ENCODE results near the gene CNIH4.
"Not testable (repeated sequence)": the region's sequence is repeated elsewhere in the genome, so short reads cannot be mapped to it uniquely, and the experiment has no call there.

The CNIH4 gene

DNA sequence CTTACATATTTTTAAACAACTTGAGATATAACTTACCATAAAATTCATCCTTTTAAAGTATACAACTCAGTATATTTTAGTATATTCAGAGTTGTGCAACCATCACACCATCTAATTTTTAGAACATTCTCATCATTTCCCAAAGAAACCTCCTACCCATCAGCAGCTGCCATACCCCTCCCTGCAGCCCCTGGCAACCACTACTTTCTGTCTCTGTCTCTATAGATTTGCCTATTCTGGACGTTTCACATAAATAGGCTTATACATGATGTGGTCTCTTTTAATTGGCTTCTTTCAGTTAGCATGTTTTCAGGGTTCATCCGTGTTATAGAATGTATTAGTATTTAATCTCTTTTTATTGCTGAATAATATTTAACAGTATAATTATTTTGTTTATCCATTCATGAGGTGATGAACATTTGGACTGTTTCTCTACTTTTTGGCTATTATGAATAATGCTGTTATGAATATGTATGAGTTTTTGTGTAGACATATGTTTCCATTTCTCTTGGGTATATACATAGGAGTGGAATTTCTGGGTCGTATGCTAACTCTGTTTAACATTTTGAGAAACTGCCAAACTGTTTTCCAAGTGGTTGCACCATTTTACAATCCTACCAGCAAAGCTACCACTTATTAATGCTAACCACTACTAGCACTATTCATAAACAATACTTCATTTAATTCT lies 48.4 kb downstream of the CNIH4 start:
- no peak for DNase-seq

DNA sequence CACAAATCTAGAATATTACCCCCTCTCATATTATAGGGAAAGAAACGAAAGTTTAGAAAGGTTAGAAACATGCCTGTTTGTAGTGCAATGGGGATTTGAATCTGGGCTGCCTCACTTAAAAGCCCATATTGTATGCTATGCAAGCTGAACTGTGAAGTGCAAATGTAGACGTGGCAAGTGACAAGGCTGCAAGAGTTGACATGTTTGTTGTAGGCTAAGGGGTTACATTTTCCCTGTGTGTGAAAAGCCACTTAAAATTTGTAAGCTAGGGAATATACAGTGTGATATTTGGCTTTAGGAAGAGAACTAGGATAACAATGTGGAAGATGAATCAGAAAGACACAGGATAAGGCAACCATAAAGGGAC lies 48.9 kb downstream of the CNIH4 start:
- no peak for DNase-seq

DNA sequence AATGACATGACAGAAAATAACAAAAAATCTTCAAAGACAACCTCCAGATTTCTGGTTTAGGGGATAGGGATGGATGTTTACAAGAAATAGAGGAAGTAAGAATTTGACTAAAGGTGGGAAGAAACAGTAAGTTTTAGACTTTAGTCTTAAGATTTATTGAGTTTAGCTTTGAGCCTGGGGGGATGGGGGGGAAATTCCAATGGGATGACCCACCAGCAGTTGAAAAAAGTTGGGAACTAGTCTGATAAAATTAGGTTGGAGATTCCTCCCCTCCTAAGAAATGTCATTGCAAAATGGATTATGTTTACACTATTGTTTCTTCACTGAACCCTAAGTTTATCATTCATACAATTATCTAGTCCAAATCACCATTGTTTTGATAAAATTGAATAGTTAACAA lies 49.5 kb downstream of the CNIH4 start:
- DNase-seq, result no peak

DNA sequence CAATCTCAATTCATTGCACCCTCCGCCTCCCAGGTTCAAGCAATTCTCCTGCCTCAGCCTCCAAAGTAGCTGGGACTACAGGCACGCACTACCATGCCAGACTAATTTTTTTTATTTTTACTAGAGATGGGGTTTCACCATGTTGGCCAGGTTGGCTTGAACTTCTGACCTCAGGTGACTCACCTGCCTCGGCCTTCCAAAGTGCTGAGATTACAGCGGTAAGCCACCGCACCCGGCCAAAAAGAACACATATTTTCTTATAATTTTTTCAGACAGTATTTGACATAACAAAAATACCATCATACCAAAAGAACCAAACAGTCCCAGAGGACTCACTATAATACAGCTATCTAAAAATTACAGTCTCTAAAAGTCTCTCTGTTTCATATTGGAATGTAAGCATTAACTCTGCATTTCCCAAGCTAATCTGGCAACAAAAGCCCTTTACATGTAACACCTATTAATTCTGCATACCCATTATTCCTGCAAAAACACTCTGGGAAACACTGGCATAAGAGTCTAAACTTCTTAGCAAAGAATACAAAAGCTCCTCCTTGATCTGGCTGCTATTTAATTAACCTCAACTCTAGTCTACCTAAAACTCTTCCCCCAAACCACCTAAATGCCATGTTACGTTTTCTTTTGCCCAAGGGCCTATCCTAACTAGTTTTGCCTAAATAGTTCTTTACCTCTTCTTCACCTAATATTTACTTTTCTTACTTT lies 51.1 kb downstream of the CNIH4 start:
- DNase-seq, result no peak

DNA sequence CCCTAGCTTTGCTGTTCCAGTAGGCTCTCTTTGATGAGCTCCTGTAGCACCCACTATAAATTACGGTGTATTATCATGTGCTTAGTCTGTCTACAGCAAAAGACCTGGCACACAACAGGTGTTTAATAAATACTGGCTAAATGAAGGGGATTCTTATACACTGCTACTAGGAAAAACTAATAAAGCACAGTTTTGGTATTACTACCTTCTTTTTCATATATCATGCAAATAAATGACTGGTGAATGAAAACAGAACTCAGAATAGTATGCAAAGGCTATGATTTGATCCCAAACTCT lies 51.6 kb downstream of the CNIH4 start:
- DNase-seq, result no peak

DNA sequence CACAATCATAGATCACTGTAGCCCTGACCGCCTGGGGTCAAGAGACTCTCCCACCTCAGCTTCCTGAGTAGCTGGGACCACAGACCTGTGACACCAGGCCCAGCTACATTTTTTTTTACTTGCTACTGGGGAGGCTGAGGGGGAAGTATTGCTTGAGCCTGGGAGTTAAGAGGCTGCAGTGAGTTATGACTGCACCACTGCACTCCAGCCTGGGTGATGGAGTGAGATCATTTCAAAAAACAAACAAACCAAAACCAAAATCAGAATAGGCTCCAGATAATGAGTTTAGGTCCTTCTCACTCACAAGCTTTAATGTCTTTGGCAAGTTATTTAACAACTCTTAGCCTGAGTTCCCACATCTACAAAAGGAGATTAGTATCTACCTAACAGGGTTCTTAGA lies 55.1 kb downstream of the CNIH4 start:
- DNase-seq, result no peak

DNA sequence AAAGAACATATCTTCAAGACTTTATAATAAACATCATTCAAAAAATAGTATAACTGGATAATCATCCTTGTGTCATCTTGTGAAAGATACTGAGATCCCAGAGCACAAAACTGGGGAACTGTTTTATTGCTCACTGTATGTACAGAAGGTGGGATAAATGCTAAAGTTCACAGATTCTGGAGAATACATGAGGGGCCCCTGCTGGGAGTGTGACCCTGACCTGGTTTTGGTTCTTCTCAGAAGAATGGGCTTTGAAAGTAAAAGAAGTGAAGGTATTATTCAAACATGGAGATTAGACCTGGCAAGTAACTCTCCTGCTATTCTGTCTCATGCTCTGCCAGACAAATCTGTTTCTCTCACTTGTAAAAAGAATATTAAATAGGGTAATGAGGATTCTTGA lies 63.4 kb downstream of the CNIH4 start:
- DNase-seq, result no peak

DNA sequence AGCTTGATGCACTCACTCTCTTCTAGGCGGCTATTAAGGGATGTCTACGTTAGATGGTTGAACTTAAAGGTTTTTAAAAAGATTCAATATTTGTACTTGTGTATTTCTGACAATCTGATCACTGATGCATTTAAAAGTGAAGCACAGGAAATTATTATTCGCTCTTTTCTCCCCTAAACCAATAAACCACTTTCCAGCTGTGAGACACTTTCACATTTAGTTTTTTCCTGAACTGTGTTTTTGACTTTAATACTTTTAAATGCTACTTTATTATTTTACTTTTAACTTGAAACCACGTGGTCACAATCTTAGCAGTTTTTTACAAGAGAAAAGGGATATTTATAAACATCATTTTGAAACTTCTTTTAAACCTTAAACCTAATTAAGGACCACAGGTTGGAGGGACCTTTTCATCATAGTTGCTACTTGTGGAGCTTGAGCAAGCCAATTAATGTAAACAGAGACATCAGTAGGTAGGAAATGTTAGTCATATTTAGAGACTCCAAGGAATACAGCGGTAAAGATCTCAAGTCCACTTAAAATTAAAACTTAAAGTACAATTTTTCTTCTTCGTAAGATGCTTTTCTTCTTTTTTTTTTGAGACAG lies 68.7 kb downstream of the CNIH4 start:
- no peak for DNase-seq

DNA sequence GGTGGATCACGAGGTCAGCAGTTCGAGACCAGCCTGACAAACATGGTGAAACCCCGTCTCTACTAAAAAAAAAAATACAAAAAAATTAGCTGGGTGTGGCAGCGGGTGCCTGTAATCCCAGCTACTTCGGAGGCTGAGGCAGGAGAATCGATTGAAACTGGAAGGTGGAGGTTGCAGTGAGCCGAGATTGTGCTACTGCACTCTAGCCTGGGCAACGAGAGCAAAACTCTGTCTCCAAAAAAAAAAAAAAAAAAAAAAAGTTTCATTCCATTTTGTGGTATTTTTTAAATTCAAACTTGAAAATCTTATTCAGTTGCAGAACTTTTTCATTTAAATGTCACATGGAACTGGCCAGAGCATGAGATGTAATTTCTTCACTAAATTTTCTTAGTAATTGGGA lies 70.2 kb downstream of the CNIH4 start:
- not testable (repeated sequence) for DNase-seq

DNA sequence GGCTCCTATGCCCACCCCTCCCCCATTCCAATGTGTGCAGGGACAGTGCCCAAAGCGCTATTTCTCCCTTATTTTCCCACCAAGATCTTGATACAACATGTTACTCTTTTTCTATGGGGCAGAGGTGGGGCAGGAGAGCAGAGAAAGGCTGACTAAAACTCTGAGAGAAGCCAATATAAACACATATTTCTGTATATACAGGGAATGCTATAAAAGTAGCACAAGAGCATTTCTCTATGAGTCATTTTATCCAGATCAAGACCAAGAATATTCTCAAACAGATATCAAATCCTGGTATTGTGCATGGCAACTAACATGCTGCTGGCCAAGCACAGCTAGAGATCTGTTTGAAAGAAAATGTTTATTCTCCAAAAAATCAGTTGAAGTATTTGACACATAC lies 70.7 kb downstream of the CNIH4 start:
- DNase-seq, result no peak

DNA sequence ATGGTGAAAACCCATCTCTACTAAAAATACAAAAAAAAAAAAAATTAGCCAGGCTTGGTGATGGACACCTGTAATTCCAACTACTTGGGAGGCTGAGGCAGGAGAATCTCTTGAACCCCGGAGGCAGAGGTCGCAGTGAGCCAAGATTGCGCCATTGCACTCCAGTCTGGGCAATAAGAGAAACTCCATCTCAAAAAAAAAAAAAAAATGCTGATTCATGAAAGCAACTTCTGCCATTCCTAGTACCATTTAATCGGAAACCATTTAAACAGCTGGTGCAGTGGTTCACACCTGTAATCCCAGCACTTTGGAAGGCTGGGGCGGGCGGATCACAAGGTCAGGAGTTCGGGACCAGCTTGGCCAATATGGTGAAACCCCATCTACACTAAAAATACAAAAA lies 72.0 kb downstream of the CNIH4 start:
- not testable (repeated sequence) for DNase-seq
